Skeletal muscle satellite cell (primary cell): ENCODE measurements around the gene NWD2.
"Not testable (repeated sequence)": the region's sequence is repeated elsewhere in the genome, so short reads cannot be mapped to it uniquely, and the experiment has no call there.

ENCODE experiments used
- H3K27me3 ChIP-seq: 2 replicates; pipeline ENCODE4 v1.7.0; 2013; ENCODE audit warnings: low read length; ENCODE audit not compliant: control insufficient read depth, insufficient read depth
- H3K36me3 ChIP-seq: 2 replicates; pipeline ENCODE4 v1.7.0; 2013; ENCODE audit warnings: mild to moderate bottlenecking, control low read depth, low read length; ENCODE audit not compliant: insufficient read depth
- H3K4me1 ChIP-seq: 2 replicates; pipeline ENCODE4 v1.7.0; 2013; ENCODE audit warnings: low read length; ENCODE audit not compliant: control insufficient read depth, insufficient read depth
- H3K4me2 ChIP-seq: 2 replicates; pipeline ENCODE4 v1.7.0; 2013; ENCODE audit warnings: mild to moderate bottlenecking, low read length
- H3K4me3 ChIP-seq: 2 replicates; pipeline ENCODE4 v1.7.0; 2013; ENCODE audit warnings: low read length
- H3K9ac ChIP-seq: 2 replicates; pipeline ENCODE4 v1.7.0; 2013; ENCODE audit warnings: mild to moderate bottlenecking, low read depth, low read length, moderate library complexity
- H3K9me3 ChIP-seq: replicated peaks from 2 replicates; pipeline ENCODE4 v1.7.0; 2013; ENCODE audit warnings: mild to moderate bottlenecking, control low read depth, low read length

The NWD2 gene

DNA sequence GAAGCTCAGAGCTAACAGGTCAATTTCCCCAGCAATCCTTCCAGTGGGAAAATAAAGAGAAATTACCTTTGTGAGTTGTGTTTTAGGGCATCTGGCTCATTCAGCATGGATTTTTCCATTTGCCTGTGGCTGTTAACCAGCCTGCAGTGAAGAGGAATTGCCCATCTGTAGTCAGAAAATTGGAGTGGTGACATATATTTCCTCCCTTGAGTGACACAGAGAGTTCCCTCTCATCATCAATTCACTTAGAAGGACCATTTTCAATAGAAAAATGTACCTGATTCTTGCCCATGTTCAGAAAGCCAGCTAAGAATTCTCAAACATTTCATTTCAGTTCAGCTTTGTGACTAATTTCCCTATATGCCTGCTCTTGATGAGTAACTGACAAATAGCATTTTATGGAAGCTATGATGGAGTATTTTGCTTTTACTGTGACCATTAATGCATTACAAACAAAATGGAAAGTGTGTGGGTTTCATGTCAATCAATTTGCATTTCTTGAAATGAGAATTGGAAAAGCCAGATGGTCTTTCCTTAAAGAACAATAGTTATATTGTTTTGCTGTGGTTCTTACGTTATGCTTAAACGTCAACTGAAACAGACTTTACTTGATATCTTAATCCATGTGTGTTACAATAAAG lies 155.8 kb downstream of the NWD2 start:
- no peak overlapping the region for H3K4me3 ChIP-seq
- no peak overlapping the region for H3K4me2 ChIP-seq
- H3K9ac ChIP-seq: no peak overlapping the region
- H3K27me3 ChIP-seq: no peaks in the 10 kb centered on the region
- no peaks in the 10 kb centered on the region for H3K4me1 ChIP-seq
- H3K36me3 ChIP-seq: no peaks in the 10 kb centered on the region
- no peaks in the 10 kb centered on the region for H3K9me3 ChIP-seq

DNA sequence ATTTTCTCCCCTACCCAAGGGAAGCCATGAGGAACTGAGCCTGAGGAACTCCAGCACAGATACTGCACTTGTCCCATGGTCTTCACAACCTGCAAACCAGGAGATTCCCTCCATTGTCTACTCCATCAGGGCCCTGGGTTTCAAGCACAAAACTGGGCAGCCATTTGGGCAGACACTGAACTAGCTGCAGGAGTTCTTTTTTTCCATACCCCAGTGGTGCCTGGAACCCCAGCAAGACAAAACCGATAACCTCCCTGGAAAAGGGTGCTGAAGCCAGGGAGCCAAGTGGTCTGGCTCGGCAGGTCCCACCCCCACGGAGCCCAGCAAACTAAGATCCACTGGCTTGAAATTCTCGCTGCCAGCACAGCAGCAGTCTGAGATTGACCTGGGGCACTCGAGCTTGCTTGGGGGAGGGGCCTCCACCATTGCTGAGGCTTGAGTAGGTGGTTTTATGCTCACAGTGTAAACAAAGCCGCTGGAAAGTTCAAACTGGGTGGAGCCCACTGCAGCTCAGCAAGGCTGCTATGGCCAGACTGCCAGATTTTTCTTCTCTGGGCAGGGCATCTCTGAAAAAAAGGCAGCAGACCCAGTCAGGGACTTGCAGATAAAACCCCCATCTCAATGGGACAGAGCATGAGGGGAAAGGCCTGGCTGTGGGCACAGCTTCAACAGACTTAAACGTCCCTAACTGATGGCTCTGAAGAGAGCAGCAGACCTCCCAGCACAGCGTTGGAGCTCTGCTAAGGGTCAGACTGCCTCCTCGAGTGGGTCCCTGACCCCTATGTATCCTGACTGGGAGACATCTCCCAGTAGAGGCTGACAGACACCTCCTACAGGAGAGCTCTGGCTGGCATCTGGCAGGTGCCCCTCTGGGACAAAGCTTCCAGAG lies 163.6 kb downstream of the NWD2 start:
- H3K4me3 ChIP-seq, H3K9me3 ChIP-seq, H3K27me3 ChIP-seq, H3K9ac ChIP-seq, H3K36me3 ChIP-seq, H3K4me1 ChIP-seq, H3K4me2 ChIP-seq: not testable (repeated sequence)

DNA sequence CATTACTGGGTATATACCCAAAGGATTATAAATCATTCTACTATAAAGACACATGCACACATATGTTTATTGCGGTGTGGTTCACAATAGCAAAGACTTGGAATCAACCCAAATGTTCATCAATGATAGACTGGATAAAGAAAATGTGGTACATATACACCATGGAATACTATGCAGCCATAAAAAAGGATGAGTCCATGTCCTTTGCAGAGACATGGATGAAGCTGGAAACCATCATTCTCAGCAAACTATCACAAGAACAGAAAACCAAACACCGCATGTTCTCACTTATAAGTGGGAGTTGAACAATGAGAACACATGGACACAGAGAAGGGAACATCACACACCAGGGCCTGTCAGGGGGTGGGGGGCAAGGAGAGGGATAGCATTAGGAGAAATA lies 169.1 kb downstream of the NWD2 start:
- not testable (repeated sequence) for H3K9ac ChIP-seq, H3K4me1 ChIP-seq, H3K9me3 ChIP-seq, H3K36me3 ChIP-seq, H3K4me3 ChIP-seq, H3K4me2 ChIP-seq, H3K27me3 ChIP-seq

DNA sequence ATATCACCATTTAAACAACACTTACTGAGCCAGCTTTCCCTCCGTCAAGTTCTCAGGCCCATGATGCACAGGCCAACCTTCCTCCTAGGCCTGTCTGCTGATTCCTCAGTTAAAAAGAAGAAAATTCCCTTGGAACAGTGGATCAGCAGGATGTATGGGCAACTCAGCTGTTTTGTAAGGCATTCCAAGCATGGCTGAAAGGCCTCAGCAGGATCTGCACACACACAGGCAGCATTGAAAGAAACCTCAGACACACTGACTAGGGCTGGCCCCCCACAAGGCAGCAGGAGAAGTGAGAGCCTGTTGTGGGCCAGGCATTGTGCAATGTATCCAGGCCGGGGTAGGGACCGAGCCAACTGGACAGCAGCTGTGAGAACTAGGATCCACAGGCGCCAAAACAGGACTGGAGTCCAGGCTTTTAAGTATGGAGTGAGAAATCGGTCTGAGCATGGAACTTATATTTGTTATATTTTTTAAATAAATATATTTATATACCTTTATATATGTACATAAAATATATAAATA lies 171.4 kb downstream of the NWD2 start:
- Histone ChIP-seq H3K9me3 (no peaks in the 10 kb centered on the region), H3K9ac (no peak overlapping the region), H3K4me1 (no peaks in the 10 kb centered on the region), H3K36me3 (no peaks in the 10 kb centered on the region), H3K4me3 (no peak overlapping the region), H3K4me2 (no peak overlapping the region), H3K27me3 (no peaks in the 10 kb centered on the region)

DNA sequence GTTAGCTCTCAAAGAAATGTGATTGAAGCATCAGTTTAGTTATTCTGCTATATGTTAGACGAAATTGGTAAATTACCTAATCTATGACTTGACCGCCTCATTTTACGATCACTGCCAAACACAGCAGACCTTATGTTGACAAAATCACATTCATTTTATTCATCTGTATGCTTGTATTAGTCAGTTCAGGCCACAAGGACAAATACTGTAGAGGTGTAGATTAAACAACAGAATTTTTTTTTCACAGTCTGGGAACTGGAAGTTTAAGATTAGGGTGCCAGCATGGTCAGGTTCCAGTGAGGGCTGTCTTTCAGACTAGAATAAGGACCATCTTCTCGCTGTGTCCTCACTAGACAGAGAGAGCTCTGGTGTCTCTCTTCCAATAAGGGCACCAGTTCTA lies 177.1 kb downstream of the NWD2 start:
- Histone ChIP-seq H3K27me3 (no peaks in the 10 kb centered on the region), H3K4me3 (no peak overlapping the region), H3K4me1 (no peaks in the 10 kb centered on the region), H3K9me3 (no peaks in the 10 kb centered on the region), H3K9ac (no peak overlapping the region), H3K36me3 (no peaks in the 10 kb centered on the region), H3K4me2 (no peak overlapping the region)

DNA sequence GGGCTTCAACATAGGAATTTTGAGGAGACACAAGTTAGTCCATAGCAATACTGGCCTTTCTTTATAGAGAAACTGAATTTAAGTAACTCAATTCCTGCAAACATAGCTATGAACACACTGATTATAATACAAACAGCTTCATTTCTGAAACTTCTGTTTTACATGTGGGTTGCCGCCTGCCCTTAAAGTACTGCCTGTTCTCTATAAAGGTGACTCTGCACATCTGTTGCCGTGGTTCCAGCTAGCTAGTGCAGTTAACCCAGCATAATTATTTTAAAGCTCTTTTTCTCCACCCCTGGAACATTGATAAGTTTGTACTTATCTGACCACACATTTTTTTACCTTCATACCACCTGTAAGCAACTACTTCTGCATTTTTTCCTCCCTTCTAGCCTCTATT lies 177.6 kb downstream of the NWD2 start:
- no peaks in the 10 kb centered on the region for H3K27me3 ChIP-seq
- no peaks in the 10 kb centered on the region for H3K36me3 ChIP-seq
- H3K9me3 ChIP-seq: no peaks in the 10 kb centered on the region
- no peak overlapping the region for H3K4me3 ChIP-seq
- H3K4me2 ChIP-seq: no peak overlapping the region
- H3K9ac ChIP-seq: no peak overlapping the region
- H3K4me1 ChIP-seq: no peaks in the 10 kb centered on the region

DNA sequence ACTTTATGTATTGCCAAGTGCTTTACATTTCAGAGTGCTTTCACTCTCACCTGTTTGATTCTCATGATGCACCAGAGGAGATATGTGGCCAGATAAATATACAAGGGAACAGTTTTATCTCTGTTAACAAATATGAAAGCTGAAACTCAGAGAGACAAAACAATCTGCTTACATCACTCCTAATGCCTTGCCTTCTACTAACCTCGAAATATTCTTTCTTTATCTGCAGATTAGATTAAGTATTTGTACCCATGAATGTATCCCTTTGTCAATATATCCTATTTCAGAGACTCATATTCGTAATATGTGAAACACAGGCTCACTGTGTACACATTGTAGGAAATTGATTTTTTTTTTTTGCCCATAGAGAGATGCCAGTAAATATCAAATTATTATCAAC lies 178.1 kb downstream of the NWD2 start:
- H3K9me3 ChIP-seq: no peaks in the 10 kb centered on the region
- no peaks in the 10 kb centered on the region for H3K27me3 ChIP-seq
- no peaks in the 10 kb centered on the region for H3K4me1 ChIP-seq
- no peak overlapping the region for H3K4me3 ChIP-seq
- no peak overlapping the region for H3K4me2 ChIP-seq
- H3K9ac ChIP-seq: no peak overlapping the region
- no peaks in the 10 kb centered on the region for H3K36me3 ChIP-seq

DNA sequence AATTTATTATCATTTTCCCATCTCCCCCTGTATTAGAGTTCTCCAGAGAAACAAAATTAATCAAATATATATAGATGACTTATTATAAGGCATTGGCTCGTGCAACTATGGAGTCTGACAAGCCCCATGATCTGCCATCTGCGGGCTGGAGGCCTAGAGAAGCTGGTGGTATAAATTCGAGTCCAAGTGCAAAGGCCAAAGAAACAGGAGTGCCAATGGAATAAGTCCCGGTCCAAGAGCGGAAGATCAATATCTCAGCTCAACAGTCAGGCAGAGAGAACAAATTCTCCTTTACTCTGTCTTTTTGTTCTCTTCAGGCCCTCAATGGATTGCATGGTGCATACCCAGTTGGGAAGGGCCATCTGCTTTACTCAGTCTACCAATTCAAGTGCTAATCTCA lies 178.8 kb downstream of the NWD2 start:
- H3K9me3 ChIP-seq: no peaks in the 10 kb centered on the region
- H3K27me3 ChIP-seq: no peaks in the 10 kb centered on the region
- no peak overlapping the region for H3K9ac ChIP-seq
- no peaks in the 10 kb centered on the region for H3K4me1 ChIP-seq
- no peak overlapping the region for H3K4me3 ChIP-seq
- H3K4me2 ChIP-seq: no peak overlapping the region
- H3K36me3 ChIP-seq: no peaks in the 10 kb centered on the region

DNA sequence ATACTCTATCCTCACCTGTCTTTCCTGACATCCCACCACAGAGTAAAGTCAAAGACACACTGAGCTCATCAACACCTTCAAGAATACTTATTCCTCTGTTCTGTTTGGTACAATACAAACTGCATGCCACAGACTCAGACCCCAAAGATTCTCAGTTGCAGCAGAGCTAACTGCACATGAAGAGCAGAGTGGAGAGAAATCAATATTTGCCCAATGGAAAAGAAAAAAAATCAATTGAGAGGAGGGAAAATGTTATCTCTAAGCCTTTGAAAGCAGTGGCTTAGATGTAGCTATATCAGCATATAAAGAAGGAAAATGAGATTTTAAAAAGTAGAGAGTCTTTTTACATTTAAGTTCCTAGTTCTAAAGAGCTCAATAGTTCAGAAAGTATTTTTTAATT lies 180.2 kb downstream of the NWD2 start:
- Histone ChIP-seq H3K4me3 (no peak overlapping the region), H3K9me3 (no peaks in the 10 kb centered on the region), H3K4me1 (no peaks in the 10 kb centered on the region), H3K36me3 (no peaks in the 10 kb centered on the region), H3K27me3 (no peaks in the 10 kb centered on the region), H3K4me2 (no peak overlapping the region), H3K9ac (no peak overlapping the region)

DNA sequence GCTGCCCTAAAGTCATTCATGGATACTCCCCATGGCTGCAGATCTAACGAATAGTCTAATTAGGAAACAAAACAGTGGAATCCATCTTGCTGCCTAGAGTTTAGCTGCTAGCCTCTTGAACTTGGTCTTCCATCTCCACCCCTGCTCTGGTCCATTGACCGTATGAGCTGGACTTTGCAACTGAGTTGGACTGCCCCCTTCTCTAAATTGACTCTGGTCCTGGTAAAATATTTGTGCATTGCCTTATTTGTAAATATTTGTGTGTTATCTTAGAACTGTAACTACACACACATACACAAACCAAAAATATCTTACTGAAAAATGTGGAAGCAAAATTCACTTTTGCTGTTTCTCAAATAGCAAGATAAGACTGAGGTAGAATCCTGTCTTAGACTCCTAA lies 181.3 kb downstream of the NWD2 start:
- no peaks in the 10 kb centered on the region for H3K36me3 ChIP-seq
- no peak overlapping the region for H3K9ac ChIP-seq
- H3K4me3 ChIP-seq: no peak overlapping the region
- no peak overlapping the region for H3K4me2 ChIP-seq
- no peaks in the 10 kb centered on the region for H3K27me3 ChIP-seq
- H3K9me3 ChIP-seq: no peaks in the 10 kb centered on the region
- no peaks in the 10 kb centered on the region for H3K4me1 ChIP-seq

DNA sequence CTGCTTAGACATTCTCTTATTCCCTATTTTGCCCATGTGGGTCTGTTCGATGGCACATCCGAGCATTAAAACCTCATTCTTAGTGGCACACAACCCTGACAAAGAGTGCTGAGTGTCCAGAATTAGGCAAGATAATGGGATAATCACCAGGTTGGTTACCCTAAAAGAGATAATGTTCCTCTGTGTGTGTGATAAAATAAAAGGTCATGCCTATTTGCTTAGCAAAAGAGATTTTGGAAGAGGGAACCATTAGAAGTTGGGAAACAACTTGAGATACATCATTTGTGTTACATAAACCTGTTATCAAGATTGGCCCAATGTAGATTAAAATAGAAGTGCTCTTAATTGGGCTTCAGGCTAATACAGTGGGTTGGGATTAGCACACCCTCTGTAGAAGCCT lies 182.7 kb downstream of the NWD2 start:
- Histone ChIP-seq H3K4me3 (no peak overlapping the region), H3K36me3 (no peaks in the 10 kb centered on the region), H3K9me3 (no peaks in the 10 kb centered on the region), H3K4me2 (no peak overlapping the region), H3K9ac (no peak overlapping the region), H3K4me1 (no peaks in the 10 kb centered on the region), H3K27me3 (no peaks in the 10 kb centered on the region)

DNA sequence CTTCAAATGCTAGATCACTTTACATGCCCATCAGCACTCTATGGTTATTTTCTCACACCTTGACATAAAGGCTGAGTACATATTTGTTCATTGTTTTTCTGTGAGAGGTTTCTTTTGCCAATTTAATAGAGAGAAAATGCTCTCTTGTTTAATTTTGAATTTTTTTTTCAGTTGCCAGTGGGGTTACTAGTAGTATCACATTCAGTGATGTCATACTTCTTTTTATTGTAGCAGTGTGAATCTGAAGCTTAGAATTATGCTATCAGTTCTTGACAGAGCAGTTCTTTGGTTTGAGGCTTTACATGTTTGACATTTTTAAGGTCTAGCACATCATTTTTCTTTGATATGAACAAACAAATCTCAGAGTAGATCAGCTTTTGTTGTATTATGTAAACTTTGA lies 185.4 kb downstream of the NWD2 start:
- Histone ChIP-seq H3K4me3 (no peak overlapping the region), H3K36me3 (no peaks in the 10 kb centered on the region), H3K4me1 (no peaks in the 10 kb centered on the region), H3K9me3 (no peaks in the 10 kb centered on the region), H3K4me2 (no peak overlapping the region), H3K27me3 (no peaks in the 10 kb centered on the region), H3K9ac (no peak overlapping the region)
